Pons (tissue), 1 donor: ENCODE measurements around the gene TMEM63B.
"Not testable (repeated sequence)": the region's sequence is repeated elsewhere in the genome, so short reads cannot be mapped to it uniquely, and the experiment has no call there.

Experiments
- DNase-seq: peaks from one replicate; pipeline ENCODE4 v3.0.0-alpha.2; 2016; ENCODE audit warnings: low spot score

TMEM63B gene

DNA sequence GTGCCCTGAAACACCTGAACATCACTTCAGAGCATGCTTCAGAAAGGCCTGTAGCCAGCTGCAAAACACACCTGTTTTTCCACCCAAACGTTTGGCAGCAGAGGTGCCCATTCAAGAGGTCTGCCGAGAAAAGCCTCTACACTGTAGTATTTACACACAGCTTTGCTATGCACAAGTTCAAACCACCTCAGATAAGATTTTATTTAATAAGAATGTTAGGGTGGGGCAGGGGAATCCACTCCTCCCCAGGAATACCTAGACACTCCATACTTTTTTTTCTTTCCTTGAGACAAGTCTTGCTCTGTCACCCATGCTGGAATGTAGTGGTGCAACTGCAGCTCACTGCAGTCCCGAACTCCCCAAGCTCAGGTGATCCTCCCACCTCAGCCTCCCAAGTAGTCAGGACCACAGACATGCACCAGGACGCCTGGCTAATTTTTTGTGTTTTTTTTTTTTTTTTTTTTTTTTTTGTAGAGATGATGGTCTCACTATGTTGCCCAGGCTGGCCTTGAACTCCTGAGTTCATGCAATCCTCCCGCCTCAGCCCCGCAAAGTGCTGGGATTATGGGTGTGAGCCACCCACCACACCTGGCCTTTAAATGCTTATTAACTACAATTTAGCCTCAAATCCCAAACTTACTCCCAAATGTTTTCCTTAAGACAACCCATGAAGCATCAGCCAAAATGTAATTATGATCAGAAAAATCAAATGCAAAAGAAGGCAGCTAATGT, 9.8 kb upstream of the TMEM63B start:
- no peak for DNase-seq

DNA sequence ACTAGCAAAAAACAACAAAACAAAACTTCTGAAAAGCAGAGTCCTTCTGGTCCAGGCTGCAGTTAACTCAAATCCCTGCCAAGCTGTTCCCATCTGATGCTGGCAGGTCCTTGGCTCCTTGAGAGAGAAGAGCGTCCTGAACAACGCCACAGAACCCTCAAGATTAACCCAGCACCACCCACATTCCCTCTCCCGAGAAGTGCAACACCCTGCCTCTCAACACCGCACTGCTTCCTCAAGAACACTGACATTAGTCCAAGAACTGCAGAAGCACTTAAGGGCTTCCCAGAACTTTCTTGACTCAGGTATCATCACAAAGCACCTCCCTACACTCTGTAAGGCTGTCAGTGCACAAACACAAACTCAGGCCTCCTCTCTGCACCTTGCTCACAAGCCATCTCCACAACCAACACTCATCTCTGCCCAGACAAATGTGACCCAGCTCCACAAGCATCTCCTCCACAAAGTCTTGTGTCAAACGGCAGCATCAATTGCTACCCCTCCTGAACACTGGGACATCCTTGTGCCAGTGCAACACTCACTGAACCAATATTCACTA, 7.6 kb upstream of the TMEM63B start:
- no peak for DNase-seq

DNA sequence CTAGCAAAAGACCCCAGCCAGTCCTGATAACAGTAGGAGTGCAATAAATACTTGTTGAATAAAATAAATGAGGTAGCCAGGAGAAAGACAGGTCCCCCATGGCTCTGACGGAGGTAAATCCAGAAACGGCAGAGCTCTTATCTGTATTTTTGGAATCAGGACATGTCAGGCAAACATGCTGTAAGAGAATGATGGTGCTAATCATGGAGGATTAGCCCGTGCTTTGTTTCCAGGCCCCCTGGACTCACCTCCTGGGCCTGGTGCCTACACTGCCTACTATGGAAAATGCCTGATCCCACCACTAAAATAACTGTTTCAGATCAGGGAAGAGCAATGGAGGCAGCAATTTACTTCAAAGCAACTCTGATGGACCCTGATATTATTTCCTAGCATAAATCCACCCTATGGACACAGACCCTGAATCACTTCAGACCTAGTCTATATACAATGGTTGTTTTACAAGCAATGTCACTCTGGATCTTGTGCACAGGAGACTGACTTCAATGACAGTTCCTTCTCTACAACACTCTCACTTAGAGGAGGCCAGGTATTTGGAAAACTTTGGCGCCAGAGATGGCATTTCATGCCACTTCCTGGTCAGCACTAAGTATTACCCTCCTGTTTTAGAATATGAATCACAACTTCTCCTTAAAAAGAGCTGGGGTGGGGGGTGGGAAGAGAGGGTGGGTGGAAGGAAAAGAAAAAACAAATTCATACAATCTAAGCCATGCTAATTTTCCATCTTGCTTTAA, 6.5 kb upstream of the TMEM63B start:
- DNase-seq: no peak

DNA sequence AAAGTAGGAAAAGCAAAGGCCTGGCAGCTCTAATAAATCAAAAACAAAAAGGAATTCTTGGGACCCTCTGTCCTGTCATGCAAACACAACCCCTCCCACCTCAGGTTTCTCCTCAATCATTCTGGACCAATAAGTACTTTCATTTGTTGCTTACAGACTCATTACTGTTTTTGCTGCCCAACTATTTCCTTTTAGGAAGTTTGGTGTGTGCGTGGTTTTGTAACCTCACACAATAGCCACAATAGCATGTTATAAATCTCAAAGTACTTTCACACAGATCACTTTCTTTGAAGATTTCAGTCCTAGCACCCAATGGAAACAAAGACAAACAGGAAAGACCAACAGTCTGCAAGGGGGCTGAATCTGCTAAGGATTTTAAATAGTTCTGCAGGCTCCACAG, 4.6 kb upstream of the TMEM63B start:
- DNase-seq: no peak

DNA sequence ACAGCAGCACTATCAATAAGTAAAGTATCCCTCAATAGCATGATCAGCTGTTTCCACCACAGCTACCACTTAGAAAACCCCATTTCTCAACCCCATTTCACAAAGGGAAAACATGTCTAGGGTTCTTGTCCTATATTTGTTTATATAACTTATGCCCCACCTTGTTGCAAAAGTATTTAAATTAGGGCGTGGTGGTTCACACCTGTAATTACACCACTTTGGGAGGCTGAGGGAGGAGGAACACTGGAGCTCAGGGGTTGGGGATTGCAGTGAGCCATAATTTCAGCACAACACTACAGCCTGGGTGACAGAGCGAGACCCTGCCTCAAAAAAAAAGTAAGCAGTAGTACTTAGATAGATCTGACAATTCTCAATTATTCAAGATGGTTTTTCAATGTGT, 3.8 kb upstream of the TMEM63B start:
- no peak for DNase-seq

DNA sequence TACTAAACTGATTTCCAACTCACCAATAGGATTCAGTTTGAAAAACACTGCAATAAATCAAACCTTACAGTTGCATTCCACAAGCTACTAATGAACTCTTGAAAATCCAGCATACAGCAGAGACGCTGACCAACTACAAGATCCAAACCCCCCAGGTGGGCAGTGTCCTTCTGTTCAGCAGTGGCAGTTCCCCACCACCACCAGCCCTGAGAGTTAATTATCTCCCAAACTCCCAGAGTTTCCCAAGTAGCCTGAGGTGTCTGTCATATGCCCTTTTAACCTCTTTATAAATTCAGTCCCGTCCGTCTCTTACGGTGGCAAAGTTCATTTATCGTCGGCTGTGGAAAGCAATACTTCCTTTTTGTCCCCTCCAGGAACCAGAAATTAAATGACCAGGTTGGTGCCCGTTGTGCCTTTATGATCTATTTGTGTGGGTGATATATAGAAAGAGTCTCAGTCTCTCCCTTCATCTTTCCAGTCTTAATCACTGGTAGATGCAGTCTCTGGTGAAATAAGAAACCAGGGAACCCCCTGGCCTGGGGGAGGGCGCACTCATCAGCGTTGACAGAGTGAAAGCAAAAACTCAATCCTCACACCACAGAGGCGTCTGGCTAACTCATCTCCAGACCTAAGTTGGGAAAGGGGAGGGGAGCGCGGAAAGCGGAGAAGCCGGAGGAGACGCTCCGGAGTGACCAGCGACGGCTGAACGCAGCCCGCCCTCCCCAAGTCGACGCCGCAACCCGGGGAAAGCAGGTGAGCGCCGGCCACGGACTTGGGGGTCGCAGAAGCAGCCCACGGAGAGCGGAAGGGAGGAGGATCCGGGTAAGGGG, 819 bp upstream of the TMEM63B start:
- no peak for DNase-seq

DNA sequence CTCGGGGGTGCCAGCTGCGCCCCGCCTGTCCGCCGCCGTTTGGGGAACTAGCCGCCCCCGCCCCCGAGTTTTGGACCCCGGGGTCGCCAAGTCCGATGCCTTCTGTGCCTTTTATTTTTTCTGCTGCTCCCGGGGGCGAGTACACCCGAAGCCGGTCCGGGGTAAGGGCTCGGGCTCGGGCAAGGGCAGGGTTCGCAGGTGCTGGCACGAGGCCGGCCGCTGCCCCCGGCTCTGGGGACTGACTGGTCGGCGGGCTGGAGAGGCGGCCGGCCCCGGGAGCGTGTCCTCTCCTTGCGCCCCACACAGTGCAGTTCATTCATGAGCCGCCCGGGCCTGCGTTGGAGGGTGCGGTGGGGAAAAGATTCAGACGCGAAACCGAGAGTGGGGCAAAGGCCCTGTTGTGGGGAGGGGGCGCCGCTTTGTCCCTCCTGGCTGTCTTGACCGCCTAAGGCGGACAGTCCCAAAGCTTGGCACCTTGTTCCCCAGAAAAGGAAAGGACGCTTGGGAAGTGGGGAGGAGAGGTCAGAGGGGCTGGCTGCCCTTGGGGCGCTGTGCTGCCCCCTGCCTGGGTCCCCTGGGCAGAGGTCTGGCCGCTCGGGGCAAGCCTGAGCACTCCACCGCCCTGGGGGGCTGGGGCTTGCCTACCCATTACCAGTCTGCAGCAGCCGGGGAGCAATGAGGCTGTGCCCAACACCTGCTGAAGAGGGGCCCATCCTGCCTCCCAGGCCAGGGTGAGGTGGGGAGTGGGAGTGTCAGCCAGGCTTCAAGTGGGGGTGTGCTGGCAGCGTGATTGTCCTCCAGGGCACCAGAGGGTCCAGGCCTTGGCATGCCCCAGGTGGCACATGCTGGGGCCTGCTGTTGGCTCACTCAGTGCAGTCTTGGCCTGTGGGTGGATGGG, 915 bp downstream of the TMEM63B start:
- DNase-seq: no peak

DNA sequence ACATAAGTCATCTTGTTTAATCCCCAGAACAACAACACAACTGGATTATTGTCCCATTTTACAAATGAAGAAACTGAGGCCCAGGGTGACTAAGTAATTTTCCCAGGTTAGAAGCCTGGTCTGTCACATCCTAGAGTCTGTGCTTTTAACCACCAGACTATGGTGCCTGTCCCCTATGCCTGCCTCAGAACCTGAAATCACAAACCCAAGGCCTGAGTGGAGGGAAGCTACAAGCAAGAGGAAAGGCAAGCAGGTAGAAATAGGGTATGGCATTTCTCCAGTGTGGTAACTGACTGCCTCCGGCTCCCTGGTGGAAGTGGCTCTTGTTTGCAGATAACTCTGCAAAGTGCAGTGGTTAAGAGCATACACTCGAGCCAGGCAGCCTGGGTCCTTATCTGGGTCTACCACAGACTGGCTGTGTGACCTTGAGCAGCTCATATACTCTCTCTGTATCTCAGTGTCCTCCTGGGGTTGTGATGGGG, 2.5 kb downstream of the TMEM63B start:
- no peak for DNase-seq

DNA sequence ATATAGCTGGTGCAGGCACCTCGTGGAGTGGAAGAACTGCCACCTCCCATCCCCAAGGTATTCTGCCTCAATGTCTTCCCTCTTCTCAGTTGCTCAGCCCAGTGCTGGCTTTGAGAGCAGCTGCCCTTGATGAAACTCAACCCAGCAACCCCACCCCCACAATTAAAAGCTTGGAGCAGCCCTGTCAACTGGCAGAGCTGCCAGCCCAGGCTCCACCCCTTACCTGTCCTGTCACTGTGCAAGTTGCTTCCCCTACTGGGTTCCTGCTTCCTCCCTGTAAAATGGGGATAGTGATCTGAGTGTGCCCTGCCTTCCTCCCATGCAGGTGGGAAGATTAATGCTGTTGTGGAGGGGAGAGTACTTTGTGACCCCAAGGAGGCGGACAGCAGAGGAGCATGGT, 4.5 kb downstream of the TMEM63B start:
- no peak for DNase-seq

DNA sequence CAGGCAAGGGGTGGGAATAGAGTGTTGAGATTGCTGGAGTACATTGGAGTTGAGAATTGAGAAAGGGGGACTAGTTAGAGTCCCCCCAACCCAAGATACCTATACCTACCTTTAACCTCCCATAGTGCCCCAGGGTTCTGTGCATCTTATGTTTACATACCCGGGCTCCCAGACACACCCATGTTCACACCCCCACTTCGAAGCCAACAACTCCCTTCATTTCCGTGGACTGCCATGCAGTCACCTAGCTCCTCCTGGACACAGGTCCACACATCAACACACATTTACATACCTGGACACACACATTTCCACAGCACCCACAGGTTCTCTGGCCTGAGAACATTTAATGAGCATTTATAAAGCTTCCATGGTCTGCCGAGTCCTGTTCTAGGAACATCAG, 5.1 kb downstream of the TMEM63B start:
- no peak for DNase-seq

DNA sequence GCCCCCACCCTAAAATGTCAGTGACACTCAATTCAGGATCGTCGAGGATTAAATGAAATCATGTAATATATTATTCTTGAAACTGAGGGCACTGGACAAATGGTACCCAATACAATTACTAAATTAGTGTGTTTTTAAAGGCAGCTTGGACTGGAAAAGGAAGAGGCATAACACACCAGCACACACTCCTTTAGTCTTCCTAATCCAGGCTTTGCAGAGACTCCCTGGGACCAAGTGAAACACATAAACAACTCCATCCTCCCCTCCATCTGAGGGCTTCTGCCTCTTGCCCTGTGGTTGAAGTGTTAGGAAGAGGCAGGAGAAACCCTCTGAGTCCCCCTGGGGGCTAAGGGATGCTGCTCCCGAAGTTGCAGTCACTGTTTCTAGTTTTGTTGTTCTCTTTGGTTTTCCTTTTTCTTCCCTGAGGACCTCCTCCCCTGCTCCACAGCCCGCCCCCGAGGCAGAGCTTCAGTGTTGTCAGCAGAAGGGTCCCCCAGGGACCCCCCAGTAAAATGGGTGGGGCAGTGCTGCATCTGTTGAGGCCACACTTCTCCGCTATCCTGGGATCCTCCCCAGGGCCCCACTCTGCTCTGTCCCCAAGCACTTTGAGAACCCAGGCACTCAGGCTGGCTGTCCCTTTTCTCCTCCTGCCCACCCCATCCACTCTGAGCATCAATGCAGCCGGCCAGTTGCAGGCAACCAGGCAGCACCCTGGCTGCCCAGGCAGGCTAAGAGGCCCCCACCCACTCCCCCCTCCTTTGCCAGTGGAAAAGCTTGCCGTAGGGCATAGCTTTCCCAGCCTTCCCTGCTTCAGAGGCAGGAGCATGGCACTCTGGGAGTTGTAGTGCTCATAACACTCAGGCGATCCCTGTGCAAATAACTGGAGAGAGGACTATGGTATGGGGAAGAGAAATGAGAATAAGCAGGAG, 5.9 kb downstream of the TMEM63B start:
- DNase-seq: peak; percentile 64

DNA sequence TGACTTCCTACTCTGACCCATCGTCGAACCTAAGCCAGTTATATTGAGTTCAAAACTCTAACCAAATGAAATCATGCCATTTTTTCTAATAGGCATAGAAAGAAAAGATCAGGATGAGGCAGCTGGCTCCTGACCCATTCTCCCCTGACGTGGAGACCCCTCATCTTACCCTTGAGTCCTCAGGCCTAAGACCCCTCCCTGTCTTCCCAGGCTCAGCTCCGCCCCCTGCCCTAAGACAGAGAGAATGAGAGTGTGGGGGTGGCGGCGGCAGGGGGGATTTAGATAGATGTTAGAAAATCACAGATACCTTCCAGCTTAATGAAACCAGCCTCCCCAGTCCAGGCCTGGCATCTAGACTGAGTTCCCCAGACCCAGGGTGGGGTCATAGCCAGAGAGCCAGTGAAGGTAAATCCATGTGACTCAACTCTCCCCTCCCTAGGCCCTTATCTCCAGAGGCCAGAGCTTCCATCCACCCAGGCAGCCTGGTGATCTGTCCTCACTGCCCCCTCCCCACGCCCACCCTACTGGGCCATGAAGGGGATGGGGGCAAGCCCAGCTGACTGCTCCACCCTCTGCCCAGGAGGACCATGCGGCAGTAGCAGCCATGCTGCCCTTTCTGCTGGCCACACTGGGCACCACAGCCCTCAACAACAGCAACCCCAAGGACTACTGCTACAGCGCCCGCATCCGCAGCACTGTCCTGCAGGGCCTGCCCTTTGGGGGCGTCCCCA, 6.8 kb downstream of the TMEM63B start:
- DNase-seq: no peak

DNA sequence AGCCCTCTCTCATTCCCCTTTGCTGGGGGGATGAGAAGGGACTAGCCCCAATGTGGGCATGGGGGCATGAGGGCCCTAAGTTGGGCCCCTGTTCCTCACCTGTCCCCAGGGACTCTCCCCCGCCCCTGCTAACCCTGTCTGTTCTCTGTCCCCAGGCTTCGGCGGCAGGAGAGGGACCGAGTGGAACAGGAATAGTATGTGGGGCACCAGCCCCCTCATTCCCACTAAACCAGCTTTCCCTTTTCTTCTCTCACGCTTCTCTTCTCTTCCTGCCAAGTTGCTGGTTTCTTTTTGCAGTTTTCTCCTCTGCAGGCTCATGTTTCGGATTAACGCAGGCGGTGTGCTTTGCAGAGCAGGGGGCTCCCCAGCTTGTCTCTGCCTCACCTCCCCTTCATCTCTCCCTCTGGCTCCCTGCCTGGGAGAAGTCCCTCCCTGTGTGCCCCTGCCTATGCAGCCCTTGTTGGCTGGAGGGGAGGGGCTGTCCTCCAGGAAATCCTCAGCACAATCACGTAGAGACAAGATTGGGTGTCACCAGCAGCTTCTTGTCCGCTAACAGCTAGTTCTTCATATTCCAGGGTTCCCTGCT, 7.9 kb downstream of the TMEM63B start:
- DNase-seq: no peak

DNA sequence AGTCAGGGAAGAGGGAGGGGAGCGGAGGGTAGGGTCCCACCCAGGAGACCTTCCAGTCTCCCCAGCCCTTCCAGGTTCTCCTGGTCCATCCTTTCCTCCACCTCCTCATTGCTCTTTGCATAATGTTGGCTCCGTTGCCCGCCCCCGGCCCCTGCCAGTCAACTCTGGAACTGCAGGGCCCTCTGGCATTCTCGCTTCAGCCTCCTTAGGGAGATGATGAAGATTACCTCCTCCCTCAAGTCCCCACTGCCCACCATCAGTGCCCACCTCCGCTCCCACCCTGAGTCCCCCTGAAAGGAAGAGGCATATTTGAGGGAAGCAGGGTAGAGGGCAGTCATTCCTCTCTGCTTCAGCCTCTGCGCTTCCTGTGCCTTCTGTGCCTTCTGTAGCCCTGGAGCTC, 8.5 kb downstream of the TMEM63B start:
- DNase-seq: no peak

DNA sequence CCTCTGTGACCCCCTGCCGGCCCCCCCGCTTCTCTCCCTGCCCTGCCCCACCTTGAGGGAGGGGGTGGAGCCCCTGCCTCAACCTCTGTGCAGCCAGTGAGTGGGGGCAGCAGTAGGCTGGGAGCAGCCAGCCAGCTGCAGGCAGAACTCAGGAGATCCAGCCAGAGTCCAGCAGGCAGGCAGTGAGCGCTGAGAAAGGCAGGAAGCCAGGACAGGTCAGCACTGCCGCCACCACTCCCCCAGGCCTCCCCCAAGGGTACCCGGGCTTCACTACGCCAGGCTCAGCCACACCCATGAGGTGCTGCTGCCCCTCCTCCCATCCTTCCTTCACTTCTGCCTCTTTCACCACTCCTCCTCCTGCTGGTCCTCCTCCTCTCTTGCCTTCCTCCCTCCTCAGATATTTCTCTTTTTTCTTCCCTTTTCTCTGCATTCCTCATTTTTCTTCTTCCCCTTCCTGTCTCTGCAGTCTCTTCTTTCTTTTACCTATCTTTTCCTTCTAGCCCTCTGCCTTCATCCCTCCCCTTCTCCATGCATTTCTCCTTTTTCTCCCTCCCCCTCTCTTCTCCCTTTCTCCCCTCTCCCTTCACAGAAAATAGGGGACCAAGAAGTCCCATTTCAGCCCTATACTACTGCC, 11.5 kb downstream of the TMEM63B start:
- no peak for DNase-seq

DNA sequence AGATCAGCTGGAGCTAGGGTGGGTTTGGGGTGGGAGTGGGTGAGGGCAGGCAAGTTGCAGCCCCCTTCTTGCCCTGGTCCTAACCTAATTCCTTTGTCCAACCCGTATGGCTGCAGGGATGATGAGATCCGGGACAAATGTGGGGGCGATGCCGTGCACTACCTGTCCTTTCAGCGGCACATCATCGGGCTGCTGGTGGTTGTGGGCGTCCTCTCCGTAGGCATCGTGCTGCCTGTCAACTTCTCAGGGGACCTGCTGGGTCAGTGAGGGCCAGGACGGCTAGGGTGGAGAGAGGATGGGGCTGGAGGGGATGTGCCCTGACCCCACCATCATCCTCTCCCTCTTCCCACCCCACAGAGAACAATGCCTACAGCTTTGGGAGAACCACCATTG, 12.0 kb downstream of the TMEM63B start:
- DNase-seq: no peak

DNA sequence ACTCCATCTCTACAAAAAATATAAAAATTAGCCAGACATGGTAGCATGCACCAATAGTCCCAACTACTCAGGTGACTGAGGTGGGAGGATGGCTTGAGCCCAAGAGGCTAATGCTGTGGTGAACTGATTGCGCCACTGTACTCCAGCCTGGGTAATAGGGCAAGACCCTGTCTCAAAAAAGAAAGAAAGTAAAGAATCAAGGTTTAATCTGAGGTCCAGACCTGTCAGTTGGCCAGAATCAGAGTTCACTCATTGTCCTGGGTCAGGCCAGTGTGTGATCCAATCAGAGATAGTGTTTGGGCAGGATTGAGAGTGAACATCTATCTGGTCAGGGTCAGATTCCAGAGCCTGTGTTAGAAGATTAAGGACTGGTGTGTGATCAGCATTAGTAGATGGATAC, 15.5 kb downstream of the TMEM63B start:
- no peak for DNase-seq

DNA sequence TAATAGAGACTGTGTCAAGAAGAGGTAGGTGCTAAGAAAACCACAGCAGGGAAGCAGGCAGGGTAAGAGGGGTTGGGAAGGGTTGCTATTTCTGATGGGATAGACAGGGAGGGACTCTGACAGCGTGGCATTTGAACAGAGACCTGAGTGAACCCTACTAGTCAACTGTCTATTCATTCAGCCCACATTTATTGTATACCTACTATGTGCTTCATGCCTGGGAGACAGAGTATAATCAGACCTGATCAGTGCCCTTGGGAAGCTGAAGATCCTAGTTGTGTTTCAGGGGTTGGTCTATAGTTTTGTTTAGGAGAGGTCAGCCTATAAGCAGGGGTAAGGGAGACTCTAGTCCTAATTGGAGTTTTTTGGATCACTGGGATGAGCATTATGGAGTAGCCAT, 16.4 kb downstream of the TMEM63B start:
- no peak for DNase-seq

DNA sequence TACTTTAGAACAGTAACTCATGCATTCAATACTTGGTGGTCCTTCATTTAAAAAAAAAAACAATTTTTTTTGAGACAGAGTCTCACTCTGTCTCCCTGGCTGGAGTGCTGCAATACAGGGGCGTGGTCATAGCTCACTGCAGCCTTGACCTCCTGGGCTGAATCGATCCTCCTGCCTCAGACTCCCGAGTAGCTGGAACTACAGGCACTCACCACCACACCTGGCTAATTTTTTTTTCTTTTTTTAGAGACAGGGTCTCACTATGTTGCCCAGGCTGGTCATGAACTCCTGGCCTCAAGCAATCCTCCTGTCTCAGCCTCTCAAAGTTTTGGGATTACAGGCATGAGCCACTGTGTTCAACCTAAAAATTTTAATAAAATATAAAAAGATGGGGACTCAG, 17.2 kb downstream of the TMEM63B start:
- not testable (repeated sequence) for DNase-seq
